Bronchial epithelial cell (primary cell): ENCODE measurements around the gene C15orf61. TPM values are rescaled to one million over a fixed set of nuclear protein-coding genes. Genes with fewer than 3 reads are reported as not detected.

Experiments
- DNase-seq: peaks from one replicate; pipeline ENCODE4 v3.0.0-alpha.2; 2010; ENCODE audit warnings: low read depth
- FAIRE-seq: peaks from 2 replicates; lab custom pipeline; 2011; peaks lifted over from hg19 to GRCh38; lab: Jason Lieb, UNC
- H3K27me3 ChIP-seq: 2 replicates; pipeline ENCODE4 v1.5.1; 2011; ENCODE audit warnings: low read length; ENCODE audit not compliant: control insufficient read depth, insufficient read depth
- H3K36me3 ChIP-seq: 2 replicates; pipeline ENCODE4 v1.5.1; 2011; ENCODE audit warnings: low read length; ENCODE audit not compliant: control insufficient read depth, insufficient read depth
- H3K4me3 ChIP-seq: 2 replicates; pipeline ENCODE4 v1.5.1; 2011; ENCODE audit warnings: mild to moderate bottlenecking, low read depth, low read length, control low read depth
- total RNA-seq: library from RNA; depleted of rRNA; stranded (reverse); fragments of >200 nt; gene quantifications from 2 replicates; pipeline ENCODE4 v1.2.1, GENCODE V29; 2014
- TF ChIP-seq, protein P1 (sequence below): IDR thresholded peaks from 2 replicates; pipeline ENCODE4 v1.5.1; 2011; ENCODE audit warnings: mild to moderate bottlenecking, moderate library complexity, low read length, control low read depth, inconsistent platforms; ENCODE audit not compliant: insufficient read depth, severe bottlenecking

The C15orf61 gene
- total RNA-seq, 1 donor from 2014 or later, result 2.1 TPM

DNA sequence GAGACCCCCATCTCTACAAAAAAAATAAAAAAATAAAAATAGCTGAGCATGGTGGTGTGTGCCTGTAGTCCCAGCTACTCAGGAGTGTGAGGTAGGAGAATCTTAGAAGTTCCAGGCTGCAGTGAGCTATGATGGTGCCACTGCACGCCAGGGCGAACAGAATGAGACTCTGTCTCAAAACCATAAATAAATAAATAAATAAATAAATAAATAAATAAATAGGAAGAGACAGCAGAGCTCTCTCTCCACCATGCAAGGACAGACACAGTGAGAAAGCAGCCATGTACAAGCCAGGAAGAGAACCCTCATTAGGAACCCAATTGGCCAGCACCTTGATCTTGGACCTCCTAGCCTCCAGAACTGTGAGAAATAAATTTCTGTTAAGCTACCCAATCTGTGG is 5.4 kb upstream of the C15orf61 start:
- no peaks in the 10 kb centered on the region for H3K36me3 ChIP-seq
- H3K27me3 ChIP-seq, result no peaks in the 10 kb centered on the region
- FAIRE-seq, result no peak
- TF ChIP-seq, protein P1, sequence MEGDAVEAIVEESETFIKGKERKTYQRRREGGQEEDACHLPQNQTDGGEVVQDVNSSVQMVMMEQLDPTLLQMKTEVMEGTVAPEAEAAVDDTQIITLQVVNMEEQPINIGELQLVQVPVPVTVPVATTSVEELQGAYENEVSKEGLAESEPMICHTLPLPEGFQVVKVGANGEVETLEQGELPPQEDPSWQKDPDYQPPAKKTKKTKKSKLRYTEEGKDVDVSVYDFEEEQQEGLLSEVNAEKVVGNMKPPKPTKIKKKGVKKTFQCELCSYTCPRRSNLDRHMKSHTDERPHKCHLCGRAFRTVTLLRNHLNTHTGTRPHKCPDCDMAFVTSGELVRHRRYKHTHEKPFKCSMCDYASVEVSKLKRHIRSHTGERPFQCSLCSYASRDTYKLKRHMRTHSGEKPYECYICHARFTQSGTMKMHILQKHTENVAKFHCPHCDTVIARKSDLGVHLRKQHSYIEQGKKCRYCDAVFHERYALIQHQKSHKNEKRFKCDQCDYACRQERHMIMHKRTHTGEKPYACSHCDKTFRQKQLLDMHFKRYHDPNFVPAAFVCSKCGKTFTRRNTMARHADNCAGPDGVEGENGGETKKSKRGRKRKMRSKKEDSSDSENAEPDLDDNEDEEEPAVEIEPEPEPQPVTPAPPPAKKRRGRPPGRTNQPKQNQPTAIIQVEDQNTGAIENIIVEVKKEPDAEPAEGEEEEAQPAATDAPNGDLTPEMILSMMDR, result no peak
- DNase-seq, result no peak
- H3K4me3 ChIP-seq, result no peak overlapping the region

- TF ChIP-seq, protein P1, result no peak
- DNase-seq, result peak; percentile 38
- Histone ChIP-seq H3K36me3 (no peaks in the 10 kb centered on the region), H3K27me3 (no peaks in the 10 kb centered on the region), H3K4me3 (peak overlapping the region; percentile 96)
- FAIRE-seq, result no peak
Measured at GRCh38 chr15:67520321-67521028, 456 bp upstream of the C15orf61 start.

DNA sequence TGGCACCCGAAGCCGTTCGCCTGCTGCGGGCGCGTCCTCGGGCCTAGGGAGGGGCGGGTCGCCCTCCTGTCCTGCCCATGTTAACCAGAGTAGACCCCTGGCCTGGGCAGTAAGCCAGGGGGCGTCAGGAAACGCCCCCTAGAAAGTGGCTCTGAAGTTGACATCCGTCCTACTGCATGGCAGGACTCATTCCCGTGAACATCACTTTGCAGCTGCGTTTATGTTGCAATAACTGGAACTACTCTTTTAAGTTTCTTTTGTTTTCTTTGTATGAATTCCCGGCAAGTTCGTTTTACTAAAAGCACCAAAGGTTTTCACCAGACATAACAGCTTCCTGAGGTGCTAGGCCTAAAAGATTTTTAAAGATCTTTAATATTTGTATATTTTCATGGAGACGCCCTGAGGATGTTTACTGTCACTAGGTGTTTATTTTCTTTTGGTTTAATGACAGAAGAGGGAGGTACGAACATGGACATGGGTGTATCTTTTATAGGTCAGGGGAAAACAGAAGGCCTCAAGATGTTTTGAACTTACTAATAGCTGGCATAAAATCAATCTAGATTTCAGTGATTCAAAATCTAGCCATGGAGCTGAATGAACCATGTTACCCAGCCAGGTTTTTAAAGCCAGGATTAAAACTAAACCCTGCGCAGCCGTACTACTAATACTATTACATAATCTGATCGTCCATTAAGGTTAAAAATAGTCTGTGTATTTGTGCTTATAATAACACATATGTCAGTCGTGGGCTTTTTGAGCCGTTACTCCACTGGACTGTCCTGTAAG is 1.0 kb downstream of the C15orf61 start:
- peak overlapping the region; percentile 96 for H3K4me3 ChIP-seq
- FAIRE-seq, result no peak
- peak; percentile 29 for DNase-seq
- TF ChIP-seq, protein P1, result no peak
- no peaks in the 10 kb centered on the region for H3K36me3 ChIP-seq
- no peaks in the 10 kb centered on the region for H3K27me3 ChIP-seq

DNA sequence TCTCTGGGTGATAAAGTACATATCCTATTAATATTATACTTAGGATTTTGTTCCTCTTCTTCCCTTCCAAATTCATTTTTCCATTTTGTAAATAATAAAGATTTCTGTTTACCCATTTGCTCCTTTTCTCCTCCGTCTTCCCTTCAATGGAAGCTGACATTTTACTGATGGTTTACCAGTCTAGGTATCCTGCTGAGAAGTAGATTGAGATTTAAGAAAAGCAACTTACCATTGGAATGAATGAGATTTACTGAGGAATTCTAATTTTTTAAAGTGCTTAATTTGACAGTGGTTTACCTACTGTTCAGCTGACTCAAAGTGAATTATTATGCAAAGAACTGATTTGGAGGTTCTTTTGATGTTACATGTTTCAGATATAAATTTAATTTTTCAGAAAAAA is 2.4 kb downstream of the C15orf61 start:
- Histone ChIP-seq H3K4me3 (no peak overlapping the region), H3K27me3 (no peaks in the 10 kb centered on the region), H3K36me3 (no peaks in the 10 kb centered on the region)
- no peak for FAIRE-seq
- DNase-seq, result no peak
- TF ChIP-seq, protein P1, result no peak

DNA sequence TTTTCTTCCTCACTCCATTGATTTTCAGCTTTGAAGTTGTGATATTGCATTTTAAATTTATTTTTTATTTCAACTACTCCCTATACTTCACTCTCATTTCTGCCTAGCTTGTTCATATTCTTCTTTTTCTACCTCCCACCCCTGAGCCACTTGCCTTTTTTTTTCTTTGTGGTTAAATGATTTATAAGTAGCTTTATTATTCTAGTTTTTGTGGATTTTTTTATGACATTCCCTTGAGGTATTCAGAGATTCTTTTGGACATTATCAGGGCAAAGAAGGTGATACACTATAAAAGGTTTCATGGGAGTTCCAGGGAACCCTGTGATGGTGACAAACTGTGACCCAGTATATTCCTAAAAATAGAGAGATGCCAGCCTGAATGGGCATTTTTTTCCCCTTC is 3.3 kb downstream of the C15orf61 start:
- TF ChIP-seq, protein P1, result no peak
- H3K4me3 ChIP-seq, result no peak overlapping the region
- no peaks in the 10 kb centered on the region for H3K27me3 ChIP-seq
- FAIRE-seq, result no peak
- DNase-seq, result no peak
- no peaks in the 10 kb centered on the region for H3K36me3 ChIP-seq
